ENCODE measurements around the gene ELANE.
"Not testable (repeated sequence)": the region's sequence is repeated elsewhere in the genome, so short reads cannot be mapped to it uniquely, and the experiment has no call there.

ELANE gene

DNA sequence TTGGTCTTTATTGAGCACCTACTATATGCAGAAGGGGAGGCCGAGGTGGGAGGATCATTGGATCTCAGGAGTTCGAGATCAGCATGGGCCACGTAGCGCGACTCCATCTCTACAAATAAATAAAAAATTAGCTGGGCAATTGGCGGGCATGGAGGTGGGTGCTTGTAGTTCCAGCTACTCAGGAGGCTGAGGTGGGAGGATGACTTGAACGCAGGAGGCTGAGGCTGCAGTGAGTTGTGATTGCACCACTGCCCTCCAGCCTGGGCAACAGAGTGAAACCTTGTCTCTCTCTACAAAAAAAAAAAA lies 11.2 kb downstream of the ELANE start:
- DNase-seq = no peak

DNA sequence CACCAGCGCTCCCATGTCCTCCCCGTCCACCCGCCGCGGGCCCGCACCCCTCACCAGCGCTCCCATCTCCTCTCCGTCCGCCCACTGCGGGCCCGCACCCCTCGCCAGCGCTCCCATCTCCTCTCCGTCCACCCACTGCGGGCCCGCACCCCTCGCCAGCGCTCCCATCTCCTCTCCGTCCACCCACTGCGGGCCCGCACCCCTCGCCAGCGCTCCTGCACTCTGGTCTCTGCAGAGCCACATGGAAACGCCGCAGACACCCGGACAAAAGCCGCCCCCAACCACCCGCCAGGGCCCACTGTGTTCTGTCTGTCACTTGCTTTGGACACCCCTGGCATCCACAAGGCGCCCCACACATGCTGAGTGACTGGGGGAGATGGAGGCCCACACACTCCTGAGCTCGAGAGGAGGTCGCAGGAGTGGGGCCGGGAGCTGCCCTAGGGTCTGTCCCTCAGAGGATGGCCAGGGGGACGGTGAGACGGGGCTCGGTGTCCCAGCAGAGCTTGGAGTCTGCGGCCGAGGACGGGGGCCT lies 14.7 kb downstream of the ELANE start:
- no peak for DNase-seq

DNA sequence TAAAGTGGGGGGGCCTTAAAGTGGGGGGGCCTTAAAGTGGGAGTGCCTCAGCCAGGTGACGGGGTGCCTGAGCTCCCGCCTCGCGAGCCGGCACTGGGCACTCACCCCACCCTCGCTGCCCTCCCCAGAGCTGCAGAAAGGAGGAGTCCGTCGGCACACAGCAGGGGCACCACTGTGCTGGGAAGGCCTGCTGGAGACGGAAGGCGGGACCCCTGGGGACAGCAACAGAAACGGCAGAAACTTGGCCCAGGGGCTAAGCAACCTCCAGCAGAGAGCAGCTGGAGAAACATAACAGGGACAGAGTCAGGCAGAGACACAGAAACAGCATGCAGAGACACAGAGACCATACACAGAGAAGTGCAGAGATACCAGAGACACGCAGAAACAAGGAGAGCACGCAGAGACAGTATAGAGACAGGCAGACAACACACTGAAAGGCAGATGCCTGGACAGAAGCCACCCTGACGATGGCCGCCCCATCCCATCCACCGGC lies 15.2 kb downstream of the ELANE start:
- no peak for DNase-seq

DNA sequence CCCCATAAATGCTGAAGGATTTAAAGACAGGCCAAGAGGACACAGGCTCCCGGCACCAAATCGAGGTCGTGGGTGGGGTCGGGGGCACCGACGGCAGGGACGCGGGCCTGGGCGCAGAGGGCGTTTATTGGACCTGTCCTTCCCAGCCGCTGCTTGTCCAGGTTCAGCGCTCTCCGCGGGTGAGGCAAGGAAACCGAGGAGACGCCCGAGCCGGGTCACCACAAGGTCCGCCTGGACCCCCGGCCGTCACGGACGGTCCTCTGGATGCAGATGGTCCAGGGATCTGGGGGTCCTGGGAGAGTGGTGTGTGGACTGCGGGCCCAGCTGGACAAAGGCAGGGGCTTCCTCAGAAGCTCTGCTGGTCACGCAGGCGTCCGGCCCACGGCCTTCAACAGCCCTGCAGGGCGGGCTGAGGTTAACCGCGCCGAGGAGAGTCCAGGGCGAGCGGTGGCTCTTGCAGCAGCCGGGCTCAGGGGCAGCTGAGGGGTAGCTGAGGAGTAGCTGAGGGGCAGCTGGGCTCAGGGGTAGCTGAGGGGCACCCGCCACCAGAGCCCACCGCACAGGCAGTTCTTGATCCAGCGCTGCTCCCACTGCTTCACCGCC lies 15.9 kb downstream of the ELANE start:
- DNase-seq = no peak

DNA sequence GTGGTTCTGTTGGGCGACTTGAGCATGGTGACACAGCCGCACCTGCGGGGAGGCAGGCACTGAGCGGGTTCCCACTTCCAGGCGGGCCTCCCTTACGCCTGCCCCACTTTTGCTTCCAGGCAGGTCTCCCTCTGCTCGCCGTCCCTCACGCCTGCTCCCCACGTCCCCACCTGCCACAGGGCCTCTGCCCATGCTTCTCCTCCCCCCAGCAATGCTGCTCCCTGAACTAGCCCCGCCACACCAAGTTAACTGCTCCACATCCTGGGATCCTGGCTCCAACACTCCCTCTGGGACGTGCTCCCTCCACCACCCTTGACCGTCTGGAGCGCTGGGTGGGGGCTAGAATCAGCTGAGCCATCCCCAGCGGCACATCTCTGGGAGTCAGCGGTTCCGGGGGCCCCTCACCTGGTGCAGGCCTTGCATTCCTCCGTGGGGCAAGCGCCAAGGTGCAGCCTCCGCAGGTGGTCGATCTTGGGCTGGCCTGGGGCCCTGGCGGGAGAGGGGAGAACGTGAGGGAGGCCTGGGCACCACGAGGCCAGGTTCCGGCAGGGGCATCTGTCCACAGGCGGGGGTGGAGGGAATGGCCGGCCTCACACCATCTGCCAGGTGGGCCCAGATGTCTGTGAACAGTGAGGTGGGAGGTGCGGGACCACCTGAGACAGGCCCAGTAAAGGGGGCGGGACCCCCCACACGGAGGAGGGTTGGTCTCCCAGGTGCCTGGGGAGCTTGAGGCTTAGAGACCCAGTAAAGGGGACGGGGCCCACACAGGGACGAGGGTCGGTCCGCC lies 16.5 kb downstream of the ELANE start:
- DNase-seq = no peak

DNA sequence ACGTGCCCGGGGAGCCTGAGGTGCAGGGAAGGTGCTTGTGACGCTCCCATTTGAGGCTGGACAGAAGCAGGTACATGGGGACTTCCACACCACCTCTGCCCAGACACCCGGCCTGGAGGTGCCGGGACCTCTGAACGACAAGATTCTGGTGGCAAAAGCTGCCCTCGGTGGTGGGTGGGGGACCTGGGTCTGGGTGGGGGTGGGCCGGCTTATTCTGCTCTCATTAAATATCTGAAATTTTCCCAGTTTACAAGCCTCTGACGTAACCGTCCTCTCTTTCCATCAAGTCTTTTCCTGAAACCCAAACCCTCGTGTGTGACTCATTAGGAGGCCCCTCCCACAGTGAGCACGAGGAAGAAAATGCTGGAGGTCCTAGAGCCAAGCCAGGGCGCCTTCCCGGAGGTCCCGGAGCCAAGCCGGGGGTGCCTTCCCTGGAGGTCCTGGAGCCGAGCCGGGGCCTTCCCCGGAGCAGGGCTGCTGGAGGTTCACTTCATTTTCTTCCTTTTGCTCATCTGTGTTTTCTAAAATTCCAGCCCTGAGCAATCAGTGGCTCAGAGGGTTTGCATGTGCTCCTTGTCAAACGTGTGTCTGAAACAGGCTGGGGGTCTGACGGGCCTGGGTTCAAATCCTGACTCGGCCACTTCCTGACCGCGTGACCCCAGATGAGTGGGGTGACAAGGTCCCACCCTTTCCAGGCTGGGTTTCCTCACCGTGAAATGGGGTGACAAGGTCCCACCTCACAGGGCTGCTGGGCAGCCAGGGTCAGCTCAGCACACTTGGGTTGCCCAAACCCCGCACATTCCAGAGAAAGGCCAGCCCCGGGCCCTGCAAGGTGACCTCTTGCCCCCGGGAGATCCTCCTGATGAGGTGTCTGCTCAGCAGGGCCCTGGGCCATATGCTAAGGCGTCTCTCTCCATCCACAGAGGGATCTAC lies 17.4 kb downstream of the ELANE start:
- DNase-seq = no peak

DNA sequence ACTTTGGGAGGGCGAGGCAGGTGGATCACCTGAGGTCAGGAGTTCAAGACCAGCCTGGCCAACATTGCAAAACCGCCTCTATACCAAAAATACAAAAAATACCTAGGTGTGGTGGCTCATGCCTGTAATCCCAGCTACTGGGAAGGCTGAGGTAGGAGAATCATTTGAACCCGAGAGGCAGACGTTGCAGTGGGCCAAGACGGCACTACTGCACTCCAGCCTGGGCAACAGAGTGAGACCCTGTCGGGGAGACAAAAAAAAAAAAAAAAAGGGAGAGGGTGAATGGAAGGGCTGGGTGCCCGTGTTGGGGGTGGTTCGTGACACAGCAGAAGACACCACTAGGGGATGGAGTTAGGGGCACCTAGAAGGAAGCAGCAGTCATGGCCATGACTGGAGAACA lies 18.2 kb downstream of the ELANE start:
- no peak for DNase-seq

DNA sequence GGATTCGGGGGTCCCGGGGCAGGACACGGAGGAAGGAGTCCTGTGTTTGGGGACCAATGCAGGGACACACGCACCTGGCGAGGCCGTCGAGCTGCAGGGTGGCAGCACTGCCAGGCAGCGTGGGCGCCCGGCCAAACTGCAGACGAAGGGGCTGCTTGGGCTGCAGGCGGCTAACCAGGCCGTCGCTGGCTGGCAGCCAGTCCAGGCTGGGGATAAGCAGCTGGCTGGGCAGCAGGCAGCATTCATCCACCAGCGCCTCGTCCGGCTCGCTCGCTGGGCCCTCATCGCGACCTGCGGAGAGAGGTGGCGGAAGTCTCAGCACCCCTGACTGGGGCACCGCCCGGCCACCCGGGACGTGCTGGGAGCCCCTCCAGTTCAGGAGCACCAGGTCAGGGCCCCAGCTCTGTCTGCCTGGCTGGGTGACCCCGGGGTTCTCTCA lies 18.9 kb downstream of the ELANE start:
- no peak for DNase-seq

DNA sequence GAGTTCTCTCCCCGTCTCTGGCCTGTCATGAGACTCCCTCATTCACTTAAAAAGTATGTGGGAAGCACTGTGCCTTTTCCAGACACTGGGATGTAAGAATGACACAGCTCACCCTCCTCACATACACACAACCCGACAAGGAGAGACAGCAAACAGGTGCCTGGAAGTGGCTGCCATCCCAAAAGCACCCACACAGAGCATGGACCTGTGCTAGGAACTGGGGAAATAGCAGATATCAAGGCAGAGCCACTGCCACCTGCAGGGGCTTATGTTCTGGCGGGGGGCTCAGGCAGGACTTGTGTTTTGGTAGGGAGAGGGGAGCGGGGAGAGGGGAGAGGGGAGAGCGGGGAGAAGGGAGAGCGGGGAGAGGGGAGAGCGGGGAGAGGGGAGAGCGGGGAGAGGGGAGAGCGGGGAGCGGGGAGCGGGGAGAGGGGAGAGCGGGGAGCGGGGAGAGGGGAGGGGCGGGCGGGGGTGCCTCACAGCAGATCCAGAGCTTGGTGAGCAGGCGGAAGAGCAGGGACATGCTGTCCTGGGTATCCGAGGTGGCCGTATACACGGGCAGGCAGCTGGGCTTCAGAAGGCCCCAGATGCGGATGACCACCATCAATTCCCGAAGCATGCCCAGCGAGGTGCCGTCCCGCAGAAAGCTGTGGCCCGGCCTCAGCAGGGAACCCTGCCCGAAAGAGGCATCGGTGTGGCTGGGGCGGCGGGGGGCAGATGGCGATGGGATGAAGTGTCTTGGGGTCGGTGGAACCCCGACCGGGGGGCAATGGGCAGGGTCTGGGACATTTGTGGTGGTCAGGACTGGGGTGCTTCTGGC lies 19.6 kb downstream of the ELANE start:
- peak; percentile 41 for DNase-seq

DNA sequence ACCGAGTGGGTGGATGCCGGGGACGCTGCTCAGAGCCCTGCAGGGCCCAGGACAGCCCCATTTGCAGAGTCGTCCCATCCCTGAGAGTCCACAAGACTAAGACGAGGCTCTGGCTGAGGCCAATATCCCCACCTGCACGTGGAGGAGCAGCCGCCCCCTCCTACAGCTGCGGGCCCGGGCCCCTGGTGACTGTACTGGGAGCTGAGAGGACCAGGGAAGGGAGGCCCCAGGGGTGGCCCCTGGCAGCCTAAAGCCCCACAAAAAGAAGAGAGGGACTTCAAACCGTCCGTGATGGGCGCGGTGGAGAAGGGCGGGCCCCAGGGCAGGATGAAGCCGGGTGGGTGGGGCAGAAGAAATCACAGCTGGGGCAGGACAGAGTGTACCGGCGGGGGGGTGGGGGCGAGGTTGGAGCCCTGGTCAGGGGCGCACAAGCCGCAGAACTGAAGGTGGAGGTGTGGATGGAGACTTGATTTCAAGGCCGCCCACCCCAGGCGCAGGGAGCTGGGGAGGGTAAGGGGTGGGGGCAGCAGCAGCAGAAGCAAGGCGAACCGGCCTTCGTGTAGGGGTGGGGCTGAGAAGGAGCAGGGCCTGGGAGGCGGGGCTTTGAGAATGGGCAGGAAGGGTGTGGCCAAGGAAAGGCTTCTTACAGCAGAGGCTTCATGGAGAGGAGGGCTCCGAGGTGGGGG lies 20.3 kb downstream of the ELANE start:
- DNase-seq = peak; percentile 98

DNA sequence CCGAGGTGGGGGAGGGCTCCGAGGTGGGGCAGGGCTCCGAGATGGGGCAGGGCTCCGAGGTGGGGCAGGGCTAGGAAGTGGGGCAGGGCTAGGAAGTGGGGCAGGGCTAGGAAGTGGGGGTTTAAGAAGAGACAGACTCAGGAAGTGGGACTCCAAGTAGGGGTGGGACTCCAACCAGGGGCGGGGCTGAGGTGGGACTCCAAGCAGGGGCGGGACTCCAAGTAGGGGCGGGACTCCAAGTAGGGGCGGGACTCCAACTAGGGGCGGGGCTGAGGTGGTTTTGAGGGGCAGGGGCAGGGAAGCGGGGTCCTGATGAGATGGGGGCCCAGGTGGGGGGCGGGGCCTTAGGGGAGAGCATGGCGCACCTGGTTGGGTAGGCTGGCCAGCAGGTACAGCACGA lies 21.0 kb downstream of the ELANE start:
- peak; percentile 94 for DNase-seq

DNA sequence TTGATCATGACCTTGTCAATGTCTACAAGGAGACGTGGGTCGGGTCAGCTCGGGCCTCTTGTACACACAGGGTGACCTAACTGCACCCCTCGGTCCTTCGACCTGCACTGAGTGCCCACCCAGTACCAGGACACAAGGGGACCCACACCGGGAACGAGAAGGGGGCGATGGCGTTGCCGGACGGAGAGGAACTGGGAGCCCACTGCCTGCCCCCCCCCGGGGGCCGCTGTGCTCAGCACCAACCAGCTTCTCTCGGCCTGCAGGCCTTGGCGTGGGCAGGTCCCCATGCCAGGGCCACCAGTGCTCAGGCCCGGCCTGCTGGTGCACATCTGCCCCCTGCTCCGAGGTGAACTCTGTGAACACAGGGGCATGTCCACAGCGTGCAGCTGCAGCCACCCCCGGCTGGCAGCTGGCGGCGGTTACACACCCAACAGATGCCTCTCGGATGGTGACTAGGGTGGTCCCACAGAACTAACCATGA lies 21.5 kb downstream of the ELANE start:
- no peak for DNase-seq

DNA sequence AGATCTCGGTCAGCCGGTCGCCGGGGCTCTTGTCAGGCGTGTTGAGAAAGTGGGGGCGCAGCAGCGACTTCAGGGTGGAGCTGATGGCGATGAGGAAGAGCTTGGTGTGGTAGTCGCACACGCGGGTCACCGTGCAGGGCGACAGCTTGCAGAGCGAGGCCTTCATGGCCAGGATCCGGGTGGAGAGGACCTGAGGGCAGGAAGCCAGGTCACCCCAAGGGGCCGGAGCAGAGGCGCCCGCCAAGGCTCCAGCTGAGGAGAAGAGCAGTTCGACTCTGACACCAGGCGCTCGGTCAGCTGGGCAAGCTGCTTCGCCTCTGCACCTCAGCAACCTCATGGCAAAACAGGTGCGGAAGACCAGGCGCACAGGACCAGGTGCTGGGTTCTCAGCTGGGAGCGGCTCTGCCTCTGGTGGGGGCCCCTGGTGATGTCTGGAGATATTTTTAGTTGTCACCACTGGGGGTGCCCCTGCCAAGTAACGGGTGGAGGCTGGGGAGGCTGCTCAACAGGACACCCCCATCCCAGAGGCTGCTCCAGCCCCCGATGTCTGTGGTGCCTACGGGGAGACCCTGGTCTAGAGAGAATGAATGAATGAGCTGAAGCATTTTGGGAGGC lies 23.3 kb downstream of the ELANE start:
- no peak for DNase-seq

DNA sequence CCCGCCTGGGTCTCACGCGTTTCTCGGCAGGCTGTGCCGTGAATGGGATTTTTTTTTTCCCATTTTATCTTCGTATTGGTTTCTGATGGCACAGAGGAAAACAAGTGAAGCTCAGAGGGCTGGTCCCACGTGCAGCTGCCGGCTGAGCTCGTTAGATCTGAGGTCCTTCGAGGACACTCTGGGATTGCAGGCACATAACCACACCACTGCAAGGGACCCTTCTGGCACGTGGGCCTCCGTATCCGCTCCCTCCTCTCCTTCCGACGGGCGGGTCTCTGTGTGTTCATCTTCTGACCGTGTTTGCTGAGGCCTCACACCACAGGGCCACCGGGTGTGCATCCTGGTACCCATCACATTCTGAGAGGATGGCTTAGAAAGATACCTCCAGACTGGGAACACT lies 24.0 kb downstream of the ELANE start:
- no peak for DNase-seq

DNA sequence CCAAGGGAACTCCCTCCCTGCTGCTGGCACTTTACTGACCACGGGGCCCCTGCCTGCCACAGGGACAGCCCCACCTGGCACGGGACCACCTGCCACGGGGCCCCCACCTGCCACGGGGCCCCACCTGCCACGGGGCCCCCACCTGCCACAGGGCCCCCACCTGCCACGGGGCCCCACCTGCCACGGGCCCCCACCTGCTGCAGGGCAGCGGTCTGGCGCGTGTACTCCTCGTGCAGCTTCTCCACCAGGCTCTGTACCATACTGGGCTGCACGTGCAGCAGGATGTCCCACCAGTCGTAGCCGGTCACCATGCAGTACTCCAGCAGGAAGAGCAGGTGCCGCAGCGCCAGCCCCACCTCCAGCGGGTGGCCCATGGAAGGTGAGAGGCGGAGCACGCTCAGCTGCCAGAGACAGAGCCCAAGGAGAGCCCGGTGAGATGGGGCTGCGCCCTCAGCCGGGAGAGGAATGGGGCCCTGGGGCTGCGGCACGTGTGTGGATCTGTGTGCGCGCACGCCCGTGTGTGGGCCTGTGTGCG lies 24.7 kb downstream of the ELANE start:
- DNase-seq = no peak

DNA sequence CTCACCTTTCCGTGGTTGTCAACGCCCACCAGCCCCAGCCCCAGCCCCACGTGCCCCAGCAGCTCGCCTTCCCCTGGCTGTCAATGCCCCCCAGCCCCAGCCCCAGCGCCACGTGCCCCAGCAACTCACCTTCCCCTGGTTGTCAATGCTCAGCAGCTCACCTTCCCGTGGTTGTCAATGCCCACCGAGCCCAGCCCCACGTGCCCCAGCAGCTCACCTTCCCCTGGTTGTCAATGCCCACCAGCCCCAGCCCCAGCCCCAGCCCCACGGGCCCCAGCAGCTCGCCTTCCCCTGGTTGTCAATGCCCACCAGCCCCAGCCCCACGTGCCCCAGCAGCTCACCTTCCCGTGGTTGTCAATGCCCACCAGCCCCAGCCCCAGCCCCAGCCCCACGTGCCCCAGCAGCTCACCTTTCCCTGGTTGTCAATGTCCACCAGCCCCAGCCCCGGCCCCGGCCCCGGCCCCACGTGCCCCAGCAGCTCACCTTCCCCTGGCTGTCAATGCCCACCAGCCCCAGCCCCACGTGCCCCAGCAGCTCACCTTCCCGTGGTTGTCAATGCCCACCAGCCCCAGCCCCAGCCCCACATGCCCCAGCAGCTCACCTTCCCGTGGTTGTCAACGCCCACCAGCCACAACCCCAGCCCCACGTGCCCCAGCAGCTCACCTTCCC lies 26.0 kb downstream of the ELANE start:
- not testable (repeated sequence) for DNase-seq

DNA sequence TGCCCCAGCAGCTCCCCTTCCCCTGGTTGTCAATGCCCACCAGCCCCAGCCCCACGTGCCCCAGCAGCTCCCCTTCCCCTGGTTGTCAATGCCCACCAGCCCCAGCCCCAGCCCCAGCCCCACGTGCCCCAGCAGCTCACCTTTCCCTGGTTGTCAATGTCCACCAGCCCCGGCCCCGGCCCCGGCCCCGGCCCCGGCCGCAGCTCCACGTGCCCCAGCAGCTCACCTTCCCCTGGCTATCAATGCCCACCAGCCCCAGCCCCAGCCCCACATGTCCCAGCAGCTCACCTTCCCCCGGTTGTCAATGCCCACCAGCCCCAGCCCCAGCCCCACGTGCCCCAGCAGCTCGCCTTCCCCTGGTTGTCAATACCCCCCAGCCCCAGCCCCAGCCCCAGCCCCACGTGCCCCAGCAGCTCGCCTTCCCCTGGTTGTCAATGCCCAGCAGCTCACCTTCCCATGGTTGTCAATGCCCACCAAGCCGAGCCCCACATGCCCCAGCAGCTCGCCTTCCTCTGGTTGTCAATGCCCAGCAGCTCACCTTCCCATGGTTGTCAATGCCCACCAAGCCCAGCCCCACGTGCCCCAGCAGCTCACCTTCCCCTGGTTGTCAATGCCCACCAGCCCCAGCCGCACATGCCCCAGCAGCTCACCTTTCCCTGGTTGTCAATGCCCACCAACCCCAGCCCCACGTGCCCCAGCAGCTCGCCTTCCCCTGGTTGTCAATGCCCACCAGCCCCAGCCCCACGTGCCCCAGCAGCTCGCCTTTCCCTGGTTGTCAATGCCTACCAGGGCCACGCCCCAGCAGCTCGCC lies 26.9 kb downstream of the ELANE start:
- DNase-seq = not testable (repeated sequence)

DNA sequence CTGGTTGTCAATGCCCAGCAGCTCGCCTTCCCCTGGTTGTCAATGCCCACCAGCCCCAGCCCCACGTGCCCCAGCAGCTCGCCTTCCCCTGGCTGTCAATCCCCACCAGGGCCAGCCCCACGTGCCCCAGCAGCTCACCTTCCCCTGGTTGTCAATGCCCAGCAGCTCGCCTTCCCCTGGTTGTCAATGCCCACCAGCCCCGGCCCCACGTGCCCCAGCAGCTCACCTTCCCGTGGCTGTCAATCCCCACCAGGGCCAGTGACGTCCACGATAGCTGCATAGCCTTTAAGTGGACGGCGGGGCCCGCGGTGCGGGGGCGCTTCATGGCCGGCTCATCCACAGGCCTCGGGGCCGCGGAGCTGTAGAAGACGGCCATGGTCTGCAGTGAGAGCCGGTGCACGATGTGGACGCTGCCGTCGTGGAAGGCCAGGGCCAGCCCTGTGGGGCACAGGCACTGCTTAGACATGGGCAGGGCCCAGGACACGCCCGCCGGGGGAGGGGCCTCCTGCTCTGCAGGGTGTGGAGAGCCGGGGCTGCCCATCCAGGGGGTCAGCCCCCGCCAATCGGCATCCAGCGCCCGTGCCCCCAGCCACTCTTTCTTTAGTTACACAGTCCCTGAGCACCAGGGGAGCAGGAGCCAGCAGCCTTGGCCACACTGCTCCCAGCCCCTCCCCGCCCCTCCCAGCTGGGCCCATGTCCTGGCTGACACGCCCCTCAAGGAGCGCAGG lies 27.8 kb downstream of the ELANE start:
- DNase-seq = no peak

Data from hematopoietic multipotent progenitor cell treated with erythropoietin and hydrocortisone succinate and interleukin-3 and kit ligand, for 4 days (in vitro differentiated cells).